Activated CD8-positive, alpha-beta T cell treated with anti-CD3 and anti-CD28 coated beads for 36 hours (primary cell): ENCODE data around the gene UVRAG. TPM values are rescaled to one million over a fixed set of nuclear protein-coding genes. Genes with fewer than 3 reads are reported as not detected.

ENCODE experiments used
- ATAC-seq: fragments of 200-7000 bp; cut with Tn5 transposase; one replicate; pipeline ENCODE4 v1.10.0; 2021; ENCODE audit warnings: mild to moderate bottlenecking, moderate library complexity
- CTCF ChIA-PET: fragments of 350-600 bp; sonication (Branson Sonifier 250); formaldehyde crosslinking; loops from one replicate; lab custom pipeline; 2021; ENCODE audit warnings: antibody characterized with exemption; lab: Charles Lee
- POLR2A ChIA-PET: fragments of 350-600 bp; sonication (Branson Sonifier 250); formaldehyde crosslinking; loops from one replicate; lab custom pipeline; 2021; ENCODE audit warnings: antibody characterized with exemption; lab: Charles Lee
- DNase-seq: peaks from one replicate; pipeline ENCODE4 v3.0.0-alpha.2; 2020
- H3K27ac Mint-ChIP-seq: one replicate; pipeline ENCODE4 v1.8.0; 2021; ENCODE audit warnings: mild to moderate bottlenecking, mixed read lengths
- H3K27me3 Mint-ChIP-seq: one replicate; pipeline ENCODE4 v1.8.0; 2021; ENCODE audit warnings: mixed read lengths
- H3K36me3 Mint-ChIP-seq: one replicate; pipeline ENCODE4 v1.8.0; 2021; ENCODE audit warnings: low read depth, mixed read lengths
- H3K4me1 Mint-ChIP-seq: one replicate; pipeline ENCODE4 v1.8.0; 2021; ENCODE audit warnings: low read depth, mixed read lengths
- H3K4me3 Mint-ChIP-seq: one replicate; pipeline ENCODE4 v1.8.0; 2021; ENCODE audit warnings: mild to moderate bottlenecking, moderate library complexity, mixed read lengths
- H3K9me3 Mint-ChIP-seq: one replicate; pipeline ENCODE4 v1.8.0; 2021; ENCODE audit warnings: mixed read lengths
- CTCF ChIP-seq: fragments of 200-600 bp; IDR thresholded peaks from one replicate; pipeline ENCODE4 v1.8.0; 2022; ENCODE audit warnings: antibody characterized with exemption, mild to moderate bottlenecking
- intact Hi-C: fragments of 100-400 bp; cut with micrococcal nuclease; formaldehyde crosslinking; loops from one replicate; pipeline ENCODE4 v1.10.0; 2022
- total RNA-seq, 2 experiments: library from RNA; stranded (reverse); gene quantifications; one replicate each; pipeline ENCODE4 v1.2.3, GENCODE V29; 2021

The UVRAG gene
- total RNA-seq, 2 experiments from 2014 or later = 14.4 to 15.7 TPM

- ChIA-PET POLR2A (no interaction called here), CTCF (interaction anchor here (1.0 kb wide), 1 partner anchor 70 kb away, joined by 3 read pairs; no protein-coding TSS in a partner anchor)
- H3K27ac Mint-ChIP-seq = no peak overlapping the region
- no peak for TF ChIP-seq CTCF
- DNase-seq (no peak), ATAC-seq (no peak)
- H3K4me1 Mint-ChIP-seq = no peaks in the 10 kb centered on the region
- H3K36me3 Mint-ChIP-seq = no peaks in the 10 kb centered on the region
- intact Hi-C loops = no loop called here
- H3K9me3 Mint-ChIP-seq = no peaks in the 10 kb centered on the region
- no peaks in the 10 kb centered on the region for H3K27me3 Mint-ChIP-seq
- H3K4me3 Mint-ChIP-seq = no peak overlapping the region
Observed at GRCh38 chr11:75797792-75798191, 17.2 kb upstream of the UVRAG start.

GRCh38 chr11:75800136-75800675 lies 14.8 kb upstream of the UVRAG start:
- intact Hi-C loops = loop anchor here (5.0 kb wide), 1 partner anchor 352 kb away; no protein-coding TSS in a partner anchor
- TF ChIP-seq CTCF = no peak
- Mint-ChIP-seq H3K4me1 (no peaks in the 10 kb centered on the region), H3K9me3 (no peaks in the 10 kb centered on the region), H3K4me3 (no peak overlapping the region), H3K27me3 (no peaks in the 10 kb centered on the region), H3K27ac (no peak overlapping the region), H3K36me3 (no peaks in the 10 kb centered on the region)
- CTCF ChIA-PET = interaction anchor here (0.9 kb wide), 1 partner anchor 68 kb away, joined by 3 read pairs; no protein-coding TSS in a partner anchor
- POLR2A ChIA-PET = no interaction called here
- ATAC-seq (no peak), DNase-seq (no peak)

- DNase-seq (no peak), ATAC-seq (no peak)
- ChIA-PET CTCF (interaction anchor here (0.9 to 3.0 kb wide), 4 partner anchors 9 to 352 kb away, joined by 3 to 119 read pairs (median 13); no protein-coding TSS in a partner anchor), POLR2A (no interaction called here)
- H3K9me3 Mint-ChIP-seq = no peaks in the 10 kb centered on the region
- H3K27me3 Mint-ChIP-seq = no peaks in the 10 kb centered on the region
- H3K4me3 Mint-ChIP-seq = no peak overlapping the region
- H3K27ac Mint-ChIP-seq = no peak overlapping the region
- TF ChIP-seq CTCF = no peak
- H3K36me3 Mint-ChIP-seq = no peaks in the 10 kb centered on the region
- H3K4me1 Mint-ChIP-seq = no peaks in the 10 kb centered on the region
- intact Hi-C loops = loop anchor here (5.0 kb wide), 1 partner anchor 351 kb away; no protein-coding TSS in a partner anchor
Observed at GRCh38 chr11:75800728-75801361, 14.2 kb upstream of the UVRAG start.

DNA sequence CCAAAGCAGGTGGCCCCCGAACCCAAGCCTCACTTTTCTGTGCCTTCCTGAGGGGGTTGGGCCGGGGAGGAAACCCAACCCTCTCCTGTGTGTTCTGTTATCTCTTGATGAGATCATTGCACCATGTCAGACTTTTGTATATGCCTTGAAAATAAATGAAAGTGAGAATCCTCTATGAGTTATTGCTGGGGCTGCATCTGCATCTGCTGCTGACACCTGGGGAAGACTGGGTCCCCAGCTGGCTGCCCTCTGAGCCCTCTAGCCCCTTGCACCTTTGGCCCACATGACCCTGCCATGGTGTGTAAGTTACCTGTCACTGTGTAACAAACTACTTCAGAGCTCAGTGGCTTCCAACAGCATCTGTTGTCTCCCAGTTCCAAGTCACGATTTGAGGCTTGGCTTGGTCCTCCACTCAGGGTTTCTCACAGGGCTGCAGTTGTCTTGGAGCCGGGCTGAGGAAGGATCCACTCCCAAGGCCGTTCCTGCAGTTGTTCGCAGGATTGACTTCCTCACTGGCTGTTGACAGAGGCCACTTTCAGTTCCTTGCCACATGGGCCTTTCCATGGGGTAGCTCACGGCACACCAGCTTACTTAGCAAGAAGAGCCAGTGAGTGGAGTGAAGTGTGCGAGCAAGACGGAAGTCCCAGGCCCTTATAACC lies 13.5 kb upstream of the UVRAG start:
- no peaks in the 10 kb centered on the region for H3K4me1 Mint-ChIP-seq
- H3K9me3 Mint-ChIP-seq = no peaks in the 10 kb centered on the region
- H3K36me3 Mint-ChIP-seq = no peaks in the 10 kb centered on the region
- no peak overlapping the region for H3K27ac Mint-ChIP-seq
- no peak for TF ChIP-seq CTCF
- ATAC-seq = peak; percentile 23
- intact Hi-C loops = loop anchor here (2.0 to 5.0 kb wide), 2 partner anchors 65 to 351 kb away; no protein-coding TSS in a partner anchor
- no peak overlapping the region for H3K4me3 Mint-ChIP-seq
- ChIA-PET POLR2A (no interaction called here), CTCF (interaction anchor here (0.7 to 3.0 kb wide), 9 partner anchors 8 to 351 kb away, joined by 3 to 119 read pairs (median 16); partner anchors contain the start of gene UVRAG)
- DNase-seq = no peak
- no peaks in the 10 kb centered on the region for H3K27me3 Mint-ChIP-seq
